ENCODE data around the gene BEST3.

DNA sequence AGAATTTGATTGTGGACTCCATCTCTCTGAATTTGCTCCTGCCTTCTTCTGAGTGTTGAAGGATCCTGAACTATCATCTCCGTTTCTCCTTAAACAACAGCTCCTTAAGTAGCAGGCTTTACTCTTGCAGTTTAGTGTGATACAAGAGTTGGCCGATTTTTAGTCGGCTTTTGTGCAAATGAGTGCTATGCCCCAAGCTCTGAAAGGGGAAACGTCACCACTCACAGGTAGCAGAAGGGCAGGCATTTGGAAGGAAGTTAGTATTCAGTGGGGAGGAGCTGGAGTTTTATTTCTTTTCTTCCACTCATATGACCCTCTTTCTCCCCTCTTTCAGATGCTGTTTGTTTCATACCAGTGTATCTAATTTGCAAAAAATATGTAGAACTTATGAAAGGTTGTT is 51.9 kb downstream of the BEST3 start:
- TF ChIP-seq, protein P1, sequence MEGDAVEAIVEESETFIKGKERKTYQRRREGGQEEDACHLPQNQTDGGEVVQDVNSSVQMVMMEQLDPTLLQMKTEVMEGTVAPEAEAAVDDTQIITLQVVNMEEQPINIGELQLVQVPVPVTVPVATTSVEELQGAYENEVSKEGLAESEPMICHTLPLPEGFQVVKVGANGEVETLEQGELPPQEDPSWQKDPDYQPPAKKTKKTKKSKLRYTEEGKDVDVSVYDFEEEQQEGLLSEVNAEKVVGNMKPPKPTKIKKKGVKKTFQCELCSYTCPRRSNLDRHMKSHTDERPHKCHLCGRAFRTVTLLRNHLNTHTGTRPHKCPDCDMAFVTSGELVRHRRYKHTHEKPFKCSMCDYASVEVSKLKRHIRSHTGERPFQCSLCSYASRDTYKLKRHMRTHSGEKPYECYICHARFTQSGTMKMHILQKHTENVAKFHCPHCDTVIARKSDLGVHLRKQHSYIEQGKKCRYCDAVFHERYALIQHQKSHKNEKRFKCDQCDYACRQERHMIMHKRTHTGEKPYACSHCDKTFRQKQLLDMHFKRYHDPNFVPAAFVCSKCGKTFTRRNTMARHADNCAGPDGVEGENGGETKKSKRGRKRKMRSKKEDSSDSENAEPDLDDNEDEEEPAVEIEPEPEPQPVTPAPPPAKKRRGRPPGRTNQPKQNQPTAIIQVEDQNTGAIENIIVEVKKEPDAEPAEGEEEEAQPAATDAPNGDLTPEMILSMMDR (IDR thresholded peaks at IDR 0.05) = no peak
- TF ChIP-seq POLR2AphosphoS5 (IDR thresholded peaks at IDR 0.05) = no peak
